ENCODE measurements around the gene CXorf66.

DNA sequence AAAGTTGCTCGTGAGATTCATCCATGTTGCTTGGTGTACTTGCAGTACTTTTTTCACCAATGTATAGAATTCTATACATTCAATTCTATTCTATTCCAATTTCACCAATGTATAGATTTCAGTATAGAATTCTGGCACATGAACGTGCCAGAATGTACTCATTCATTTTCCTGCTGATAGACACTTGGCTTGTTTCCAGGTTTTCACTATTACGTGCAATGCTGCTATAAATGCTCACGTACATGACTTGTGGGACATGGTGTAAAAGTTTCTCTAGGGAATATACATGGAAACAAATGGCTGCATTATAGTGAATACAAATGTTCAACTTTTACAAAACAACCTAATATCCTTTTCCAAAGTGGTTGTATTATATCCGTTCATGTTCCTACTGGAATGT lies 6.8 kb upstream of the CXorf66 start:
- no peak for TF ChIP-seq PHF21A (CRISPR knock-in tag; IDR thresholded peaks at IDR 0.05)
- no peak for TF ChIP-seq STAG1 (CRISPR knock-in tag; IDR thresholded peaks at IDR 0.05)
- no peak for TF ChIP-seq POLR2A (IDR thresholded peaks at IDR 0.05; ENCODE audit: insufficient read depth in 1 of 2, low read depth in 2 of 2, low read length in 2 of 2)
- no peak for TF ChIP-seq NFIB (CRISPR knock-in tag; IDR thresholded peaks at IDR 0.05; ENCODE audit: borderline replicate concordance)
- no peak for TF ChIP-seq POLR2AphosphoS5 (IDR thresholded peaks at IDR 0.05; ENCODE audit: low read depth, low read length)
- no peak for TF ChIP-seq TARDBP (CRISPR knock-in tag; IDR thresholded peaks at IDR 0.05)
- no peak for TF ChIP-seq MAF1 (CRISPR knock-in tag; IDR thresholded peaks at IDR 0.05; ENCODE audit: borderline replicate concordance)
- TF ChIP-seq BHLHE40 (IDR thresholded peaks at IDR 0.05; ENCODE audit: low read length), result no peak
- TF ChIP-seq CBFB (CRISPR knock-in tag; IDR thresholded peaks at IDR 0.05), result no peak
- TF ChIP-seq ZNF782 (CRISPR knock-in tag; IDR thresholded peaks at IDR 0.05; ENCODE audit: borderline replicate concordance), result no peak
- no peak for TF ChIP-seq NFRKB (IDR thresholded peaks at IDR 0.05)
- no peak for TF ChIP-seq HNRNPLL (IDR thresholded peaks at IDR 0.05; ENCODE audit: low read depth, low read length, poor library complexity, severe bottlenecking)
- TF ChIP-seq, protein P1, sequence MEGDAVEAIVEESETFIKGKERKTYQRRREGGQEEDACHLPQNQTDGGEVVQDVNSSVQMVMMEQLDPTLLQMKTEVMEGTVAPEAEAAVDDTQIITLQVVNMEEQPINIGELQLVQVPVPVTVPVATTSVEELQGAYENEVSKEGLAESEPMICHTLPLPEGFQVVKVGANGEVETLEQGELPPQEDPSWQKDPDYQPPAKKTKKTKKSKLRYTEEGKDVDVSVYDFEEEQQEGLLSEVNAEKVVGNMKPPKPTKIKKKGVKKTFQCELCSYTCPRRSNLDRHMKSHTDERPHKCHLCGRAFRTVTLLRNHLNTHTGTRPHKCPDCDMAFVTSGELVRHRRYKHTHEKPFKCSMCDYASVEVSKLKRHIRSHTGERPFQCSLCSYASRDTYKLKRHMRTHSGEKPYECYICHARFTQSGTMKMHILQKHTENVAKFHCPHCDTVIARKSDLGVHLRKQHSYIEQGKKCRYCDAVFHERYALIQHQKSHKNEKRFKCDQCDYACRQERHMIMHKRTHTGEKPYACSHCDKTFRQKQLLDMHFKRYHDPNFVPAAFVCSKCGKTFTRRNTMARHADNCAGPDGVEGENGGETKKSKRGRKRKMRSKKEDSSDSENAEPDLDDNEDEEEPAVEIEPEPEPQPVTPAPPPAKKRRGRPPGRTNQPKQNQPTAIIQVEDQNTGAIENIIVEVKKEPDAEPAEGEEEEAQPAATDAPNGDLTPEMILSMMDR (CRISPR knock-in tag; IDR thresholded peaks at IDR 0.05), result no peak
